Glutamatergic neuron (in vitro differentiated cells): ENCODE data around the gene CREBBP. TPM values are rescaled to one million over a fixed set of nuclear protein-coding genes. Genes with fewer than 3 reads are reported as not detected.
"Not testable (repeated sequence)": the region's sequence is repeated elsewhere in the genome, so short reads cannot be mapped to it uniquely, and the experiment has no call there.

Experiments
- DNase-seq: peaks from one replicate; pipeline ENCODE4 v3.0.0; 2022
- H3K27ac Mint-ChIP-seq: one replicate; pipeline ENCODE4 v1.8.0; 2020; ENCODE audit warnings: mild to moderate bottlenecking, mixed read lengths, inconsistent platforms; ENCODE audit not compliant: unreplicated experiment
- H3K27me3 Mint-ChIP-seq: one replicate; pipeline ENCODE4 v1.8.0; 2020; ENCODE audit warnings: mild to moderate bottlenecking, moderate library complexity, mixed read lengths, inconsistent platforms; ENCODE audit not compliant: unreplicated experiment
- H3K36me3 Mint-ChIP-seq: one replicate; pipeline ENCODE4 v1.8.0; 2020; ENCODE audit warnings: mild to moderate bottlenecking, mixed read lengths, inconsistent platforms; ENCODE audit not compliant: unreplicated experiment
- H3K4me1 Mint-ChIP-seq: one replicate; pipeline ENCODE4 v1.8.0; 2020; ENCODE audit warnings: mild to moderate bottlenecking, low read depth, mixed read lengths, inconsistent platforms; ENCODE audit not compliant: unreplicated experiment
- H3K4me3 Mint-ChIP-seq: one replicate; pipeline ENCODE4 v1.8.0; 2020; ENCODE audit warnings: mild to moderate bottlenecking, mixed read lengths, inconsistent platforms; ENCODE audit not compliant: unreplicated experiment
- H3K9me3 Mint-ChIP-seq: one replicate; pipeline ENCODE4 v1.8.0; 2020; ENCODE audit warnings: mild to moderate bottlenecking, moderate library complexity, mixed read lengths, inconsistent platforms; ENCODE audit not compliant: unreplicated experiment
- CTCF ChIP-seq: fragments of 200-600 bp; sonication (generic); IDR thresholded peaks from one replicate; pipeline ENCODE4 v1.5.0; 2021; ENCODE audit not compliant: partially characterized antibody, unreplicated experiment
- total RNA-seq: library from RNA; stranded (reverse); fragmentation: NEBNext Ultra II Directional; extraction: Animal tissue kit (Norgen Biotek cat#: 25700); gene quantifications from one replicate; pipeline ENCODE4 v1.2.1, GENCODE V29; 2021; ENCODE audit not compliant: unreplicated experiment

The CREBBP gene
- total RNA-seq, 1 donor from 2014 or later: 96.9 TPM

- Mint-ChIP-seq H3K4me1 (peaks cover 5% of the 10 kb centered on the region), H3K4me3 (no peak overlapping the region), H3K27me3 (peaks cover 1% of the 10 kb centered on the region), H3K36me3 (peaks cover 3% of the 10 kb centered on the region), H3K27ac (peak overlapping the region; percentile 82), H3K9me3 (no peaks in the 10 kb centered on the region)
- TF ChIP-seq CTCF: no peak
- DNase-seq: no peak
Measured at GRCh38 chr16:3890091-3890490, 9.6 kb upstream of the CREBBP start.

- H3K4me1 Mint-ChIP-seq: peaks cover 5% of the 10 kb centered on the region
- no peaks in the 10 kb centered on the region for H3K36me3 Mint-ChIP-seq
- peaks cover 1% of the 10 kb centered on the region for H3K27me3 Mint-ChIP-seq
- peak overlapping the region; percentile 88 for H3K27ac Mint-ChIP-seq
- DNase-seq: no peak
- no peaks in the 10 kb centered on the region for H3K9me3 Mint-ChIP-seq
- H3K4me3 Mint-ChIP-seq: no peak overlapping the region
- TF ChIP-seq CTCF: no peak
Measured at GRCh38 chr16:3889059-3889458, 8.5 kb upstream of the CREBBP start.

GRCh38 chr16:3885999-3886398, 5.5 kb upstream of the CREBBP start:
- H3K27ac Mint-ChIP-seq, H3K9me3 Mint-ChIP-seq, DNase-seq, H3K27me3 Mint-ChIP-seq, H3K4me3 Mint-ChIP-seq, H3K36me3 Mint-ChIP-seq: not testable (repeated sequence)
- H3K4me1 Mint-ChIP-seq: peaks cover 10% of the 10 kb centered on the region

GRCh38 chr16:3884398-3884797, 3.9 kb upstream of the CREBBP start:
- Mint-ChIP-seq H3K4me3 (no peak overlapping the region), H3K27ac (no peak overlapping the region), H3K27me3 (peaks cover 8% of the 10 kb centered on the region), H3K4me1 (peaks cover 9% of the 10 kb centered on the region), H3K9me3 (peaks cover 7% of the 10 kb centered on the region), H3K36me3 (peaks cover 5% of the 10 kb centered on the region)
- no peak for TF ChIP-seq CTCF
- no peak for DNase-seq

- Mint-ChIP-seq H3K4me3 (peak overlapping the region; percentile 83), H3K36me3 (peaks cover 5% of the 10 kb centered on the region), H3K4me1 (peaks cover 20% of the 10 kb centered on the region), H3K27me3 (peaks cover 13% of the 10 kb centered on the region), H3K27ac (no peak overlapping the region), H3K9me3 (peaks cover 9% of the 10 kb centered on the region)
- no peak for TF ChIP-seq CTCF
- DNase-seq: no peak
Measured at GRCh38 chr16:3882531-3882930, 2.0 kb upstream of the CREBBP start.
